ENCODE data around the gene ARHGEF28.

The ARHGEF28 gene

GRCh38 chr5:73826301-73827105 is 200.5 kb downstream of the ARHGEF28 start:
- DNase-seq (ENCODE audit: low read depth, low spot score) = no peak
- WGBS (ENCODE audit: insufficient coverage, insufficient read length) = no CpG with 5 or more reads among the region's 7 CpGs
- Histone ChIP-seq H3K27me3 (ENCODE audit: control insufficient read depth, insufficient read depth, low read length) (no peaks in the 10 kb centered on the region), H3K27ac (ENCODE audit: low read length) (no peak overlapping the region), H3K36me3 (ENCODE audit: control insufficient read depth, insufficient read depth, low read length) (no peaks in the 10 kb centered on the region), H3K4me3 (ENCODE audit: low read length) (no peak overlapping the region), H3K4me1 (ENCODE audit: control insufficient read depth, insufficient read depth, low read length) (no peaks in the 10 kb centered on the region), H3K9me3 (ENCODE audit: control insufficient read depth, insufficient read depth, low read length) (no peaks in the 10 kb centered on the region)

GRCh38 chr5:73827106-73827450 is 201.1 kb downstream of the ARHGEF28 start:
- H3K36me3 ChIP-seq (ENCODE audit: control insufficient read depth, insufficient read depth, low read length) = no peaks in the 10 kb centered on the region
- DNase-seq (ENCODE audit: low read depth, low spot score) = no peak
- H3K9me3 ChIP-seq (ENCODE audit: control insufficient read depth, insufficient read depth, low read length) = no peaks in the 10 kb centered on the region
- WGBS (ENCODE audit: insufficient coverage, insufficient read length) = no CpG with 5 or more reads among the region's 1 CpG
- no peaks in the 10 kb centered on the region for H3K27me3 ChIP-seq (ENCODE audit: control insufficient read depth, insufficient read depth, low read length)
- no peak overlapping the region for H3K27ac ChIP-seq (ENCODE audit: low read length)
- H3K4me1 ChIP-seq (ENCODE audit: control insufficient read depth, insufficient read depth, low read length) = no peaks in the 10 kb centered on the region
- no peak overlapping the region for H3K4me3 ChIP-seq (ENCODE audit: low read length)

- Histone ChIP-seq H3K4me3 (ENCODE audit: low read length) (no peak overlapping the region), H3K4me1 (ENCODE audit: control insufficient read depth, insufficient read depth, low read length) (no peaks in the 10 kb centered on the region), H3K27me3 (ENCODE audit: control insufficient read depth, insufficient read depth, low read length) (no peaks in the 10 kb centered on the region), H3K9me3 (ENCODE audit: control insufficient read depth, insufficient read depth, low read length) (no peaks in the 10 kb centered on the region), H3K36me3 (ENCODE audit: control insufficient read depth, insufficient read depth, low read length) (no peaks in the 10 kb centered on the region), H3K27ac (ENCODE audit: low read length) (no peak overlapping the region)
- DNase-seq (ENCODE audit: low read depth, low spot score) = no peak
- no CpG with 5 or more reads among the region's 3 CpGs for WGBS (ENCODE audit: insufficient coverage, insufficient read length)
Measured at GRCh38 chr5:73828465-73828864, 202.5 kb downstream of the ARHGEF28 start.

GRCh38 chr5:73830646-73831045 is 204.7 kb downstream of the ARHGEF28 start:
- Histone ChIP-seq H3K27me3 (ENCODE audit: control insufficient read depth, insufficient read depth, low read length) (no peaks in the 10 kb centered on the region), H3K4me3 (ENCODE audit: low read length) (no peak overlapping the region), H3K27ac (ENCODE audit: low read length) (no peak overlapping the region), H3K9me3 (ENCODE audit: control insufficient read depth, insufficient read depth, low read length) (no peaks in the 10 kb centered on the region), H3K4me1 (ENCODE audit: control insufficient read depth, insufficient read depth, low read length) (no peaks in the 10 kb centered on the region), H3K36me3 (ENCODE audit: control insufficient read depth, insufficient read depth, low read length) (no peaks in the 10 kb centered on the region)
- no CpG with 5 or more reads among the region's 1 CpG for WGBS (ENCODE audit: insufficient coverage, insufficient read length)
- DNase-seq (ENCODE audit: low read depth, low spot score) = no peak

- Histone ChIP-seq H3K27me3 (ENCODE audit: control insufficient read depth, insufficient read depth, low read length) (no peaks in the 10 kb centered on the region), H3K4me3 (ENCODE audit: low read length) (no peak overlapping the region), H3K9me3 (ENCODE audit: control insufficient read depth, insufficient read depth, low read length) (no peaks in the 10 kb centered on the region), H3K4me1 (ENCODE audit: control insufficient read depth, insufficient read depth, low read length) (no peaks in the 10 kb centered on the region), H3K27ac (ENCODE audit: low read length) (no peak overlapping the region), H3K36me3 (ENCODE audit: control insufficient read depth, insufficient read depth, low read length) (no peaks in the 10 kb centered on the region)
- WGBS (ENCODE audit: insufficient coverage, insufficient read length) = no CpG with 5 or more reads among the region's 3 CpGs
- no peak for DNase-seq (ENCODE audit: low read depth, low spot score)
Measured at GRCh38 chr5:73831066-73831465, 205.1 kb downstream of the ARHGEF28 start.

- H3K4me1 ChIP-seq (ENCODE audit: control insufficient read depth, insufficient read depth, low read length) = no peaks in the 10 kb centered on the region
- DNase-seq (ENCODE audit: low read depth, low spot score) = no peak
- WGBS (ENCODE audit: insufficient coverage, insufficient read length) = no CpG with 5 or more reads among the region's 2 CpGs
- H3K36me3 ChIP-seq (ENCODE audit: control insufficient read depth, insufficient read depth, low read length) = no peaks in the 10 kb centered on the region
- no peaks in the 10 kb centered on the region for H3K9me3 ChIP-seq (ENCODE audit: control insufficient read depth, insufficient read depth, low read length)
- H3K27me3 ChIP-seq (ENCODE audit: control insufficient read depth, insufficient read depth, low read length) = no peaks in the 10 kb centered on the region
- no peak overlapping the region for H3K27ac ChIP-seq (ENCODE audit: low read length)
- H3K4me3 ChIP-seq (ENCODE audit: low read length) = no peak overlapping the region
Measured at GRCh38 chr5:73834693-73835092, 208.7 kb downstream of the ARHGEF28 start.

- Histone ChIP-seq H3K9me3 (ENCODE audit: control insufficient read depth, insufficient read depth, low read length) (no peaks in the 10 kb centered on the region), H3K4me1 (ENCODE audit: control insufficient read depth, insufficient read depth, low read length) (no peaks in the 10 kb centered on the region), H3K4me3 (ENCODE audit: low read length) (no peak overlapping the region), H3K36me3 (ENCODE audit: control insufficient read depth, insufficient read depth, low read length) (no peaks in the 10 kb centered on the region), H3K27me3 (ENCODE audit: control insufficient read depth, insufficient read depth, low read length) (no peaks in the 10 kb centered on the region), H3K27ac (ENCODE audit: low read length) (no peak overlapping the region)
- WGBS (ENCODE audit: insufficient coverage, insufficient read length) = no CpG with 5 or more reads among the region's 2 CpGs
- no peak for DNase-seq (ENCODE audit: low read depth, low spot score)
Measured at GRCh38 chr5:73835726-73836125, 209.7 kb downstream of the ARHGEF28 start.

GRCh38 chr5:73836607-73837006 is 210.6 kb downstream of the ARHGEF28 start:
- no peaks in the 10 kb centered on the region for H3K9me3 ChIP-seq (ENCODE audit: control insufficient read depth, insufficient read depth, low read length)
- no peaks in the 10 kb centered on the region for H3K27me3 ChIP-seq (ENCODE audit: control insufficient read depth, insufficient read depth, low read length)
- DNase-seq (ENCODE audit: low read depth, low spot score) = no peak
- no peaks in the 10 kb centered on the region for H3K4me1 ChIP-seq (ENCODE audit: control insufficient read depth, insufficient read depth, low read length)
- H3K27ac ChIP-seq (ENCODE audit: low read length) = no peak overlapping the region
- H3K36me3 ChIP-seq (ENCODE audit: control insufficient read depth, insufficient read depth, low read length) = no peaks in the 10 kb centered on the region
- H3K4me3 ChIP-seq (ENCODE audit: low read length) = no peak overlapping the region

- no peak overlapping the region for H3K4me3 ChIP-seq (ENCODE audit: low read length)
- WGBS (ENCODE audit: insufficient coverage, insufficient read length) = no CpG with 5 or more reads among the region's 1 CpG
- no peaks in the 10 kb centered on the region for H3K27me3 ChIP-seq (ENCODE audit: control insufficient read depth, insufficient read depth, low read length)
- no peak overlapping the region for H3K27ac ChIP-seq (ENCODE audit: low read length)
- H3K4me1 ChIP-seq (ENCODE audit: control insufficient read depth, insufficient read depth, low read length) = no peaks in the 10 kb centered on the region
- DNase-seq (ENCODE audit: low read depth, low spot score) = no peak
- H3K9me3 ChIP-seq (ENCODE audit: control insufficient read depth, insufficient read depth, low read length) = no peaks in the 10 kb centered on the region
- H3K36me3 ChIP-seq (ENCODE audit: control insufficient read depth, insufficient read depth, low read length) = no peaks in the 10 kb centered on the region
Measured at GRCh38 chr5:73838901-73839300, 212.9 kb downstream of the ARHGEF28 start.

- H3K9me3 ChIP-seq (ENCODE audit: control insufficient read depth, insufficient read depth, low read length) = no peaks in the 10 kb centered on the region
- no peak for DNase-seq (ENCODE audit: low read depth, low spot score)
- H3K27ac ChIP-seq (ENCODE audit: low read length) = no peak overlapping the region
- no peaks in the 10 kb centered on the region for H3K27me3 ChIP-seq (ENCODE audit: control insufficient read depth, insufficient read depth, low read length)
- no peak overlapping the region for H3K4me3 ChIP-seq (ENCODE audit: low read length)
- no peaks in the 10 kb centered on the region for H3K36me3 ChIP-seq (ENCODE audit: control insufficient read depth, insufficient read depth, low read length)
- H3K4me1 ChIP-seq (ENCODE audit: control insufficient read depth, insufficient read depth, low read length) = no peaks in the 10 kb centered on the region
Measured at GRCh38 chr5:73841641-73842040, 215.6 kb downstream of the ARHGEF28 start.

- no peaks in the 10 kb centered on the region for H3K9me3 ChIP-seq (ENCODE audit: control insufficient read depth, insufficient read depth, low read length)
- H3K27me3 ChIP-seq (ENCODE audit: control insufficient read depth, insufficient read depth, low read length) = no peaks in the 10 kb centered on the region
- WGBS (ENCODE audit: insufficient coverage, insufficient read length) = no CpG with 5 or more reads among the region's 5 CpGs
- H3K27ac ChIP-seq (ENCODE audit: low read length) = no peak overlapping the region
- H3K36me3 ChIP-seq (ENCODE audit: control insufficient read depth, insufficient read depth, low read length) = no peaks in the 10 kb centered on the region
- no peak for DNase-seq (ENCODE audit: low read depth, low spot score)
- no peak overlapping the region for H3K4me3 ChIP-seq (ENCODE audit: low read length)
- H3K4me1 ChIP-seq (ENCODE audit: control insufficient read depth, insufficient read depth, low read length) = no peaks in the 10 kb centered on the region
Measured at GRCh38 chr5:73844165-73844564, 218.2 kb downstream of the ARHGEF28 start.
